Measurements from ENCODE around the gene HAS3.

Gene HAS3

DNA sequence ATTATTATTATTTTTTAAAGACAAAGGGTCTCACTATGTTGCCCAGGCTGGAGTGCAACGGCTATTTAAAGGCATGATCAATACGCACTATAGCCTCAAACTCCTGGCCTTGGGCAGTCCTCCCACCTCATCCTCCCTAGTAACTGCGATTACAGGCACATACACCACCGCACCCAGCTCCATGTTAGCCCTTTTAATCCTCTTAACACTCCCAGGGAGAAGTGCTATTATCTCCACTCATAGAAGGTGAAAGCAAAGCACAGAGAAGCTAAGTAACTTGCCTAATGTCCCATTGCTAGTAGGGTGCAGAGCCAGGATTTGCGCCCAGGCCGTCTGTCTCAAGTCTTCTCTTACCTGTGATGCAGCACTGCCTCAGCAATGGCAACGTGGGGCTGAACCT, 5.0 kb downstream of the HAS3 start:
- TF ChIP-seq, protein P1, sequence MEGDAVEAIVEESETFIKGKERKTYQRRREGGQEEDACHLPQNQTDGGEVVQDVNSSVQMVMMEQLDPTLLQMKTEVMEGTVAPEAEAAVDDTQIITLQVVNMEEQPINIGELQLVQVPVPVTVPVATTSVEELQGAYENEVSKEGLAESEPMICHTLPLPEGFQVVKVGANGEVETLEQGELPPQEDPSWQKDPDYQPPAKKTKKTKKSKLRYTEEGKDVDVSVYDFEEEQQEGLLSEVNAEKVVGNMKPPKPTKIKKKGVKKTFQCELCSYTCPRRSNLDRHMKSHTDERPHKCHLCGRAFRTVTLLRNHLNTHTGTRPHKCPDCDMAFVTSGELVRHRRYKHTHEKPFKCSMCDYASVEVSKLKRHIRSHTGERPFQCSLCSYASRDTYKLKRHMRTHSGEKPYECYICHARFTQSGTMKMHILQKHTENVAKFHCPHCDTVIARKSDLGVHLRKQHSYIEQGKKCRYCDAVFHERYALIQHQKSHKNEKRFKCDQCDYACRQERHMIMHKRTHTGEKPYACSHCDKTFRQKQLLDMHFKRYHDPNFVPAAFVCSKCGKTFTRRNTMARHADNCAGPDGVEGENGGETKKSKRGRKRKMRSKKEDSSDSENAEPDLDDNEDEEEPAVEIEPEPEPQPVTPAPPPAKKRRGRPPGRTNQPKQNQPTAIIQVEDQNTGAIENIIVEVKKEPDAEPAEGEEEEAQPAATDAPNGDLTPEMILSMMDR (IDR thresholded peaks at IDR 0.05) = no peak

DNA sequence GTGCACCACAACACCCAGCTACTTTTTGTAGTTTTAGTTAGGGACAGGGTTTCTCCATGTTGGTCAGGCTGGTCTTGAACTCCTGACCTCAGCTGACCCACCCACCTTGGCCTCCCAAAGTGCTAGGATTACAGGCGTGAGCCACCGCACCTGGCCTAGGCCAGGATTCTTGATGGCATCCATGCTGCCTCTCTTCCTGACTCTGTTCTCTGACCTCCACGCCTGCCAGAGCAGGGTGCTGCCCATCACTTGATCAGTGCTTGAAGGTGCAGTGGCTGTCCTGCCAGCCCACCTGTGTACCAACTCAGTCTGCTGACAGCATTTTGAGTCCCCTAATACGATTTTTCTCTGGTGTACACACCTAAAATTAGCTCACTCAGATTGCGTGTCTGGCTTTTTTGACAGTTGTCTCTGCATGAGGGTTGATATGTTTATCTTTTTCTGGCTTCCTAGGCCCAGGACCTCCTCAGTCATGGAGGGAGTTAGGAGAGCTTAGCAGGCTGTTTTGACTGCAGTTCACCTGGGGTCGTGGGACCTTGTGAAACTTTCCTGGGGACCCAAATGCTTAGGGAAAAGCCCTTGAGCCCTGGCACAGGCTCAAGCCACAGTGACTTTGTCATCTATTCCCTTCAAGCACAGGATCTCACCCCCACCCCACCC, 5.9 kb downstream of the HAS3 start:
- TF ChIP-seq, protein P1 (IDR thresholded peaks at IDR 0.05) = no peak

DNA sequence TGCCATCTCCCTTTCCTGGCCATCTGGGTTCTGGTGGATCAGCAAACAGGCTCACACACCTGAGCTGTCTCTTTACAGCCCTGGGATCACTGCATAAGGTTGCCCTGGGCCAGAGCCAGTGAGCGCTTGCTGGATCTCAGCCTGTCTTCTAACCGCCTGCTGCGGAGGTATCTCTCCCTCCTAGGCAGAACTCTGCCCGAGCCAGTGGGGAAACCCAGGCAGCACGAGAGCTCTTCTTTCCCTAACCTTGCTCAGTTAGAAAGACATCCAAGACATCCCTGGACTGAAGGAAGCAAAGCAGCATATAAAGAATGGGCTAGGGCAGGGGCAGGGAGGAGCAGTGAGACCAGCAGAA, 6.4 kb downstream of the HAS3 start:
- TF ChIP-seq, protein P1 (IDR thresholded peaks at IDR 0.05) = no peak

DNA sequence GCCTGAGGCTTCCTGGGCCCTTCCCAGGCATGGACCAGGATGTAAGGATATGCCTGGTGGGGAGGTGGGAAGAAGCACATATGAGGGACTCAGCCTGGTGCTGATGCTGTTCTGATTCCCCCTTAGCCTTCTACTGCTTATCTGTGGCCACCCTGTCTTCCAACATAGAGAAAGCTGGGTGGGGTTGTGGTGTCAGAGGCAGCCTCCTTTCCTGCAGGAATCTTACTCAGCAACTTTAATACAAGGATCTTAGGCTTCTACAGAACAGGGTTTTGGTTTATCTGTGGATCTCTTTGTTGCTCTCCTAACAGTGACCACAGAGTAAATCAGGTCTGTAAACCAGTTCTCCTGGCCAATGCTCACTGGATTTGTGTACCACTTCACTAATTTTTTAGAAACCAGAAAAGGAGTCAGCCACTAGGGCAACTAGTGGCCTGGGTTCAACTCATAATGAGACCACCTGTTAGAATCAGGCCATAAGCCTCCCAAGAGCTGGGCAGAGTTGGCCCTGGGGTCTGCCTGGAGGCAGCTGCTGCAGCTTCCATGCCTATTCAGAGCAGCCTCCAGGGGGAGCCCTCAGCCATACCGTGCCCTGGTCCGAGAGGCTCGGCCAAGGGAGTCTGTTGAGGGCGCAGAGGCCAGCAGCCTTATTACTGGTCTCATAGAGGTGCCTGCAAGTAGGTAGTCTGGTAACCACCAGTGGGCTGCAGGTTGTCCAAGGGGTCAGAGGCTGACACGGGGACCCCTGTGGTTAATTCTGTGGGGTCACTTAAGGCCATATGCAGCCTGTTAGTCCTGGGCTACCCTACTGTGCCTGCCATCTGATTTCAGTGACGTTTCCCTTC, 7.1 kb downstream of the HAS3 start:
- TF ChIP-seq, protein P1 (IDR thresholded peaks at IDR 0.05) = peak; percentile 89

DNA sequence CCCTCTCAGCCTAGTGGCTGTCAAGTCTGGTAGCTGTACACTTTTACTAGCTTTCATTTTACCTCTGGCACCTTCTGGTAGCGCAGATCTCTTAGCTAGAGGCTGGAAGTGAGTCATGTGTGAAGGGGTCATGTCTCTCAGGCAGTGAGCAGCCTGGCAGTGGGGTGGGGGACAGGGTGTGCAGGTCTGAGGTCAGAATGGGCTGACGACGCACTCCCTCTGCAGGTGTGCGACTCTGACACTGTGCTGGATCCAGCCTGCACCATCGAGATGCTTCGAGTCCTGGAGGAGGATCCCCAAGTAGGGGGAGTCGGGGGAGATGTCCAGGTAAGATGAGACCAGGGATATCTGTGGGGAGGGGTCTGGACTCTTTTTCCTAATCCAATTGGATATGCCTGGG, 7.8 kb downstream of the HAS3 start:
- TF ChIP-seq, protein P1 (IDR thresholded peaks at IDR 0.05) = no peak

DNA sequence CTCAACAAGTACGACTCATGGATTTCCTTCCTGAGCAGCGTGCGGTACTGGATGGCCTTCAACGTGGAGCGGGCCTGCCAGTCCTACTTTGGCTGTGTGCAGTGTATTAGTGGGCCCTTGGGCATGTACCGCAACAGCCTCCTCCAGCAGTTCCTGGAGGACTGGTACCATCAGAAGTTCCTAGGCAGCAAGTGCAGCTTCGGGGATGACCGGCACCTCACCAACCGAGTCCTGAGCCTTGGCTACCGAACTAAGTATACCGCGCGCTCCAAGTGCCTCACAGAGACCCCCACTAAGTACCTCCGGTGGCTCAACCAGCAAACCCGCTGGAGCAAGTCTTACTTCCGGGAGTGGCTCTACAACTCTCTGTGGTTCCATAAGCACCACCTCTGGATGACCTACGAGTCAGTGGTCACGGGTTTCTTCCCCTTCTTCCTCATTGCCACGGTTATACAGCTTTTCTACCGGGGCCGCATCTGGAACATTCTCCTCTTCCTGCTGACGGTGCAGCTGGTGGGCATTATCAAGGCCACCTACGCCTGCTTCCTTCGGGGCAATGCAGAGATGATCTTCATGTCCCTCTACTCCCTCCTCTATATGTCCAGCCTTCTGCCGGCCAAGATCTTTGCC, 9.0 kb downstream of the HAS3 start:
- TF ChIP-seq, protein P1 (IDR thresholded peaks at IDR 0.05) = no peak

DNA sequence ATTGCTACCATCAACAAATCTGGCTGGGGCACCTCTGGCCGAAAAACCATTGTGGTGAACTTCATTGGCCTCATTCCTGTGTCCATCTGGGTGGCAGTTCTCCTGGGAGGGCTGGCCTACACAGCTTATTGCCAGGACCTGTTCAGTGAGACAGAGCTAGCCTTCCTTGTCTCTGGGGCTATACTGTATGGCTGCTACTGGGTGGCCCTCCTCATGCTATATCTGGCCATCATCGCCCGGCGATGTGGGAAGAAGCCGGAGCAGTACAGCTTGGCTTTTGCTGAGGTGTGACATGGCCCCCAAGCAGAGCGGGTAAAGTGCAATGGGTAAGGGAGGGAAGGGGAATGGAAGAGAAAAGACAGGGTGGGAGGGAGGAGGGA, 9.5 kb downstream of the HAS3 start:
- TF ChIP-seq, protein P1 (IDR thresholded peaks at IDR 0.05) = no peak
